Smooth muscle cell (in vitro differentiated cells): ENCODE data around the gene ADRA1B. TPM values are rescaled to one million over a fixed set of nuclear protein-coding genes. Genes with fewer than 3 reads are reported as not detected.

Experiments
- DNase-seq: peaks from one replicate; lab custom pipeline; 2025; ENCODE audit not compliant: unreplicated experiment; lab: John Stamatoyannopoulos, UW
- H2AFZ ChIP-seq: fragments of 200-600 bp; sonication (generic); 2 replicates; pipeline ENCODE4 v1.6.0; 2016; ENCODE audit warnings: antibody characterized with exemption, low read depth, mild to moderate bottlenecking
- H3F3A ChIP-seq: fragments of 200-600 bp; sonication (generic); 2 replicates; pipeline ENCODE4 v1.6.0; 2017; ENCODE audit warnings: antibody characterized with exemption, low read depth
- H3K27ac ChIP-seq: fragments of 200-600 bp; sonication (generic); 2 replicates; pipeline ENCODE4 v1.5.1; 2016; ENCODE audit warnings: low read depth, mild to moderate bottlenecking
- H3K27me3 ChIP-seq: fragments of 200-600 bp; sonication (generic); 2 replicates; pipeline ENCODE4 v1.6.1; 2016; ENCODE audit warnings: low read depth, mild to moderate bottlenecking
- H3K36me3 ChIP-seq: fragments of 200-600 bp; sonication (generic); 2 replicates; pipeline ENCODE4 v1.5.1; 2016; ENCODE audit warnings: low read depth
- H3K4me1 ChIP-seq: fragments of 200-600 bp; sonication (generic); 2 replicates; pipeline ENCODE4 v1.5.1; 2016; ENCODE audit warnings: low read depth
- H3K4me2 ChIP-seq: fragments of 200-600 bp; sonication (generic); 2 replicates; pipeline ENCODE4 v1.6.0; 2016; ENCODE audit warnings: mild to moderate bottlenecking
- H3K4me3 ChIP-seq: fragments of 200-600 bp; sonication (generic); 2 replicates; pipeline ENCODE4 v1.5.1; 2016; ENCODE audit warnings: mild to moderate bottlenecking
- H3K79me2 ChIP-seq: fragments of 200-600 bp; sonication (generic); 2 replicates; pipeline ENCODE4 v1.6.0; 2016; ENCODE audit warnings: low read depth, mild to moderate bottlenecking
- H3K9ac ChIP-seq: fragments of 200-600 bp; sonication (generic); 2 replicates; pipeline ENCODE4 v1.6.0; 2016; ENCODE audit warnings: low read depth
- H3K9me3 ChIP-seq: fragments of 200-600 bp; sonication (generic); replicated peaks from 2 replicates; pipeline ENCODE4 v1.5.1; 2016; ENCODE audit warnings: low read depth
- H4K20me1 ChIP-seq: fragments of 200-600 bp; sonication (generic); 2 replicates; pipeline ENCODE4 v1.6.0; 2016; ENCODE audit warnings: low read depth
- WGBS: methylation state at CpG from one replicate; pipeline ENCODE4 v1.1.7; 2016; ENCODE audit warnings: low lambda C conversion rate; 5-methylcytosine and 5-hydroxymethylcytosine counted together
- polyA plus RNA-seq: library from polyadenylated mRNA; unstranded; fragments of >200 nt; fragmentation: Nextera tagmentation; extraction: Ambion mirVana; gene quantifications from 2 replicates; pipeline ENCODE4 v1.2.1, GENCODE V29; 2016
- total RNA-seq: library from RNA; depleted of rRNA; stranded (reverse); fragments of >200 nt; gene quantifications from 2 replicates; pipeline ENCODE4 v1.2.3, GENCODE V29; 2014
- TF ChIP-seq, protein P1 (sequence below): fragments of 200-600 bp; sonication (generic); IDR thresholded peaks from 2 replicates; pipeline ENCODE4 v1.5.1; 2017; ENCODE audit warnings: borderline replicate concordance, mild to moderate bottlenecking, antibody characterized with exemption; ENCODE audit not compliant: insufficient read depth, poor library complexity, severe bottlenecking

The ADRA1B gene
- total and polyA plus RNA-seq, 2 experiments from 2014 or later: 0.34 to 0.36 TPM

DNA sequence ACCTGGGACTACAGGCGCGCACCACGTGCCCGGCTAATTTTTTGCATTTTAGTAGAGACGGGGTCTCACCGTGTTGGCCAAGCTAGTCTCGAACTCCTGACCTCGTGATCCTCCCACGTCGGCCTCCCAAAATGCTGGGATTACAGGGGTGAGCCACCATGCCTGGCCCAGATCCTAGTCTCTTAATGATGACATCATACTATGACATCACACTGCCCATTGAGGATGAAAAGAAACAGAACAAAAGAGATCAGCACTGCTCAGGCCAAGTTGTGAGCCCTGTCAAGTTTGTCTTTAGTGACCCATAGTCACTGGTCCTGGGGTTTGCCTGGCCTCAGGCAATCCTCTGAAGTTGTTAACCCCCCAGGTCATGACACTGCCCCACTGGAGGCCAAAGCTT is 21.3 kb downstream of the ADRA1B start:
- no peaks in the 10 kb centered on the region for H3K4me1 ChIP-seq
- H3F3A ChIP-seq: no peaks in the 10 kb centered on the region
- no peak overlapping the region for H3K9ac ChIP-seq
- 97% methylated on average over 10 of the region's 10 CpGs for WGBS
- H3K79me2 ChIP-seq: no peaks in the 10 kb centered on the region
- TF ChIP-seq, protein P1, sequence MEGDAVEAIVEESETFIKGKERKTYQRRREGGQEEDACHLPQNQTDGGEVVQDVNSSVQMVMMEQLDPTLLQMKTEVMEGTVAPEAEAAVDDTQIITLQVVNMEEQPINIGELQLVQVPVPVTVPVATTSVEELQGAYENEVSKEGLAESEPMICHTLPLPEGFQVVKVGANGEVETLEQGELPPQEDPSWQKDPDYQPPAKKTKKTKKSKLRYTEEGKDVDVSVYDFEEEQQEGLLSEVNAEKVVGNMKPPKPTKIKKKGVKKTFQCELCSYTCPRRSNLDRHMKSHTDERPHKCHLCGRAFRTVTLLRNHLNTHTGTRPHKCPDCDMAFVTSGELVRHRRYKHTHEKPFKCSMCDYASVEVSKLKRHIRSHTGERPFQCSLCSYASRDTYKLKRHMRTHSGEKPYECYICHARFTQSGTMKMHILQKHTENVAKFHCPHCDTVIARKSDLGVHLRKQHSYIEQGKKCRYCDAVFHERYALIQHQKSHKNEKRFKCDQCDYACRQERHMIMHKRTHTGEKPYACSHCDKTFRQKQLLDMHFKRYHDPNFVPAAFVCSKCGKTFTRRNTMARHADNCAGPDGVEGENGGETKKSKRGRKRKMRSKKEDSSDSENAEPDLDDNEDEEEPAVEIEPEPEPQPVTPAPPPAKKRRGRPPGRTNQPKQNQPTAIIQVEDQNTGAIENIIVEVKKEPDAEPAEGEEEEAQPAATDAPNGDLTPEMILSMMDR: no peak
- H4K20me1 ChIP-seq: no peaks in the 10 kb centered on the region
- H3K4me3 ChIP-seq: no peak overlapping the region
- no peaks in the 10 kb centered on the region for H3K36me3 ChIP-seq
- H3K4me2 ChIP-seq: no peak overlapping the region
- H3K9me3 ChIP-seq: no peaks in the 10 kb centered on the region
- no peak for DNase-seq
- no peak overlapping the region for H2AFZ ChIP-seq
- peaks cover 3% of the 10 kb centered on the region for H3K27me3 ChIP-seq
- H3K27ac ChIP-seq: no peak overlapping the region

GRCh38 chr5:159943326-159943725 is 27.0 kb downstream of the ADRA1B start:
- no peaks in the 10 kb centered on the region for H3K79me2 ChIP-seq
- H2AFZ ChIP-seq: no peak overlapping the region
- no peak overlapping the region for H3K27ac ChIP-seq
- DNase-seq: no peak
- no peaks in the 10 kb centered on the region for H4K20me1 ChIP-seq
- no peaks in the 10 kb centered on the region for H3K9me3 ChIP-seq
- H3K4me1 ChIP-seq: no peaks in the 10 kb centered on the region
- TF ChIP-seq, protein P1: no peak
- WGBS: 56% methylated on average over 5 of the region's 5 CpGs
- H3F3A ChIP-seq: no peaks in the 10 kb centered on the region
- no peak overlapping the region for H3K4me3 ChIP-seq
- no peaks in the 10 kb centered on the region for H3K36me3 ChIP-seq
- H3K4me2 ChIP-seq: no peak overlapping the region
- H3K27me3 ChIP-seq: peaks cover 3% of the 10 kb centered on the region
- no peak overlapping the region for H3K9ac ChIP-seq

DNA sequence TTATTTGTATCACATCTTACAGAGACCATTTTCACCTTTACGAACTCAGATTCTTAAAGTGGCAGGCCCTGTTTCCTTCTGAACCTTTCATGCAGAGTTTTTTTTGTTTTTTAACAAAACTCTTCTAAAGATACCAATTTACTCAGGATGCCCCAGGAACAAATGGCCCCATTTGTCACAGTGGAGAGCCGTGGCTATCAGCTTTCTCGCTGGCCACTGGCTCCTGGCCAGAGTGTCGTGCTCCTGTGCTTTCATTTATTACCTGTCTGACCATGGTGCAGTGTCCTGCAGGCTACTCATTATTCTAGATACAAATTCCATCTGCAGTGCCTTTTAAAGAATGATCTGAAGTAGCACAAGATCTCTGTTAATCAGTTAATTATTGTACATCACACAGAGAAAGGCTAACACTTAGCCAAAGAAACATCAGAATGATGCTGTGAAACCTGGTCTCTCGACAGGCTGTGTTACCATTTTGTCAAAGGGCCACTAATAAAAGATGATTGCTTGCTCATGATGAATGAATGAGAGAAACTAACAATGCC is 27.8 kb downstream of the ADRA1B start:
- Histone ChIP-seq H3K9me3 (no peaks in the 10 kb centered on the region), H3K79me2 (no peaks in the 10 kb centered on the region), H3K27ac (no peak overlapping the region), H3K9ac (no peak overlapping the region), H3K4me3 (no peak overlapping the region), H3K4me2 (no peak overlapping the region), H3K4me1 (no peaks in the 10 kb centered on the region), H3K27me3 (peaks cover 3% of the 10 kb centered on the region), H3F3A (no peaks in the 10 kb centered on the region), H3K36me3 (no peaks in the 10 kb centered on the region), H2AFZ (no peak overlapping the region), H4K20me1 (no peaks in the 10 kb centered on the region)
- 67% methylated on average over 5 of the region's 5 CpGs for WGBS
- no peak for DNase-seq
- TF ChIP-seq, protein P1: no peak

DNA sequence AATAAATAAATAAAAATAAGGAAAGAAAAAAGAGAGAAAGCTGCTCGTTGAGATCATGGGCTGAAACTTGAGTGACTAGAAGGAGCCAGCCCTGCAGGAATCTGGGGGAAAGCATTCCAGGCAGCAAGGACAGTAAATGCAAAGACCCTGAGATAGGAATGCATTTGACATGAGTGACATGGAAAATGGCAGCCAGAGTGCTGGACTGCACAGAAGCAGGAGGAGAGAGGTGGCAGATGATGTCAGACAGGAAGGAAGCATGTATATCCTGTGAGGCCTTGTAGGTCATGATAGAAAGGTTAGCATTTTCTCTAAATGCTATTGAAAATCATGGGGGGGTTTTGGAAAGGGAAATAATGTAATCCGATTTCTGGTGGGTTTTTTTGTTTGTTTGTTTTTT is 29.1 kb downstream of the ADRA1B start:
- DNase-seq: no peak
- Histone ChIP-seq H2AFZ (no peak overlapping the region), H3K27me3 (peaks cover 3% of the 10 kb centered on the region), H3K9me3 (no peaks in the 10 kb centered on the region), H3K27ac (no peak overlapping the region), H3K4me3 (no peak overlapping the region), H3F3A (no peaks in the 10 kb centered on the region), H3K79me2 (no peaks in the 10 kb centered on the region), H3K4me1 (no peaks in the 10 kb centered on the region), H3K36me3 (no peaks in the 10 kb centered on the region), H4K20me1 (no peaks in the 10 kb centered on the region), H3K4me2 (no peak overlapping the region), H3K9ac (no peak overlapping the region)
- 77% methylated on average over 2 of the region's 2 CpGs for WGBS
- TF ChIP-seq, protein P1: no peak
